Skeletal muscle satellite cell (primary cell): ENCODE data around the gene FAM184A.
"Not testable (repeated sequence)": the region's sequence is repeated elsewhere in the genome, so short reads cannot be mapped to it uniquely, and the experiment has no call there.

Experiments
- H3K27me3 ChIP-seq: 2 replicates; pipeline ENCODE4 v1.7.0; 2013; ENCODE audit warnings: low read length; ENCODE audit not compliant: control insufficient read depth, insufficient read depth
- H3K36me3 ChIP-seq: 2 replicates; pipeline ENCODE4 v1.7.0; 2013; ENCODE audit warnings: mild to moderate bottlenecking, control low read depth, low read length; ENCODE audit not compliant: insufficient read depth
- H3K4me1 ChIP-seq: 2 replicates; pipeline ENCODE4 v1.7.0; 2013; ENCODE audit warnings: low read length; ENCODE audit not compliant: control insufficient read depth, insufficient read depth
- H3K4me2 ChIP-seq: 2 replicates; pipeline ENCODE4 v1.7.0; 2013; ENCODE audit warnings: mild to moderate bottlenecking, low read length
- H3K4me3 ChIP-seq: 2 replicates; pipeline ENCODE4 v1.7.0; 2013; ENCODE audit warnings: low read length
- H3K9ac ChIP-seq: 2 replicates; pipeline ENCODE4 v1.7.0; 2013; ENCODE audit warnings: mild to moderate bottlenecking, low read depth, low read length, moderate library complexity
- H3K9me3 ChIP-seq: replicated peaks from 2 replicates; pipeline ENCODE4 v1.7.0; 2013; ENCODE audit warnings: mild to moderate bottlenecking, control low read depth, low read length

The FAM184A gene

GRCh38 chr6:119028091-119028490 is 50.4 kb downstream of the FAM184A start:
- H3K4me2 ChIP-seq = no peak overlapping the region
- no peaks in the 10 kb centered on the region for H3K4me1 ChIP-seq
- H3K9ac ChIP-seq = no peak overlapping the region
- H3K36me3 ChIP-seq = no peaks in the 10 kb centered on the region
- H3K4me3 ChIP-seq = no peak overlapping the region
- H3K9me3 ChIP-seq = no peaks in the 10 kb centered on the region
- no peaks in the 10 kb centered on the region for H3K27me3 ChIP-seq

- H3K27me3 ChIP-seq = no peaks in the 10 kb centered on the region
- no peaks in the 10 kb centered on the region for H3K4me1 ChIP-seq
- H3K4me2 ChIP-seq = no peak overlapping the region
- no peak overlapping the region for H3K4me3 ChIP-seq
- no peaks in the 10 kb centered on the region for H3K36me3 ChIP-seq
- no peaks in the 10 kb centered on the region for H3K9me3 ChIP-seq
- H3K9ac ChIP-seq = no peak overlapping the region
These were observed 51.0 kb downstream of the FAM184A start for GRCh38 chr6:119027465-119027864.

GRCh38 chr6:119026822-119027221 is 51.6 kb downstream of the FAM184A start:
- Histone ChIP-seq H3K36me3 (no peaks in the 10 kb centered on the region), H3K4me1 (no peaks in the 10 kb centered on the region), H3K4me2 (no peak overlapping the region), H3K27me3 (no peaks in the 10 kb centered on the region), H3K9me3 (no peaks in the 10 kb centered on the region), H3K4me3 (no peak overlapping the region), H3K9ac (no peak overlapping the region)

- Histone ChIP-seq H3K9ac (no peak overlapping the region), H3K4me1 (no peaks in the 10 kb centered on the region), H3K27me3 (no peaks in the 10 kb centered on the region), H3K36me3 (no peaks in the 10 kb centered on the region), H3K4me2 (no peak overlapping the region), H3K4me3 (no peak overlapping the region), H3K9me3 (no peaks in the 10 kb centered on the region)
These were observed 52.7 kb downstream of the FAM184A start for GRCh38 chr6:119025793-119026192.

GRCh38 chr6:119024111-119024510 is 54.4 kb downstream of the FAM184A start:
- Histone ChIP-seq H3K4me2 (no peak overlapping the region), H3K27me3 (no peaks in the 10 kb centered on the region), H3K4me1 (no peaks in the 10 kb centered on the region), H3K36me3 (no peaks in the 10 kb centered on the region), H3K9me3 (no peaks in the 10 kb centered on the region), H3K4me3 (no peak overlapping the region), H3K9ac (no peak overlapping the region)

GRCh38 chr6:119022796-119023195 is 55.7 kb downstream of the FAM184A start:
- no peaks in the 10 kb centered on the region for H3K27me3 ChIP-seq
- no peak overlapping the region for H3K4me2 ChIP-seq
- H3K4me1 ChIP-seq = no peaks in the 10 kb centered on the region
- no peaks in the 10 kb centered on the region for H3K9me3 ChIP-seq
- H3K36me3 ChIP-seq = no peaks in the 10 kb centered on the region
- no peak overlapping the region for H3K9ac ChIP-seq
- H3K4me3 ChIP-seq = no peak overlapping the region

- H3K36me3 ChIP-seq = no peaks in the 10 kb centered on the region
- H3K4me1 ChIP-seq = no peaks in the 10 kb centered on the region
- H3K9me3 ChIP-seq = no peaks in the 10 kb centered on the region
- no peak overlapping the region for H3K4me3 ChIP-seq
- H3K9ac ChIP-seq = no peak overlapping the region
- H3K27me3 ChIP-seq = no peaks in the 10 kb centered on the region
- no peak overlapping the region for H3K4me2 ChIP-seq
These were observed 57.6 kb downstream of the FAM184A start for GRCh38 chr6:119020597-119021561.

GRCh38 chr6:119015165-119015564 is 63.3 kb downstream of the FAM184A start:
- not testable (repeated sequence) for H3K27me3 ChIP-seq, H3K4me1 ChIP-seq, H3K9ac ChIP-seq, H3K4me3 ChIP-seq, H3K4me2 ChIP-seq, H3K36me3 ChIP-seq, H3K9me3 ChIP-seq

- Histone ChIP-seq H3K4me2 (no peak overlapping the region), H3K4me3 (no peak overlapping the region), H3K9me3 (no peaks in the 10 kb centered on the region), H3K9ac (no peak overlapping the region), H3K4me1 (no peaks in the 10 kb centered on the region), H3K36me3 (no peaks in the 10 kb centered on the region), H3K27me3 (no peaks in the 10 kb centered on the region)
These were observed 65.9 kb downstream of the FAM184A start for GRCh38 chr6:119012521-119012920.

GRCh38 chr6:119009266-119009665 is 69.2 kb downstream of the FAM184A start:
- not testable (repeated sequence) for H3K4me1 ChIP-seq, H3K9me3 ChIP-seq, H3K27me3 ChIP-seq, H3K4me3 ChIP-seq, H3K9ac ChIP-seq, H3K4me2 ChIP-seq, H3K36me3 ChIP-seq

GRCh38 chr6:119006974-119007373 is 71.5 kb downstream of the FAM184A start:
- Histone ChIP-seq H3K4me1 (no peaks in the 10 kb centered on the region), H3K36me3 (no peaks in the 10 kb centered on the region), H3K9me3 (no peaks in the 10 kb centered on the region), H3K4me3 (no peak overlapping the region), H3K4me2 (no peak overlapping the region), H3K9ac (no peak overlapping the region), H3K27me3 (no peaks in the 10 kb centered on the region)

GRCh38 chr6:119002069-119002468 is 76.4 kb downstream of the FAM184A start:
- H3K36me3 ChIP-seq = no peaks in the 10 kb centered on the region
- no peak overlapping the region for H3K4me3 ChIP-seq
- no peaks in the 10 kb centered on the region for H3K27me3 ChIP-seq
- H3K9me3 ChIP-seq = no peaks in the 10 kb centered on the region
- H3K9ac ChIP-seq = no peak overlapping the region
- no peak overlapping the region for H3K4me2 ChIP-seq
- no peaks in the 10 kb centered on the region for H3K4me1 ChIP-seq
